Mucosa of stomach (tissue), 1 donor: ENCODE measurements around the gene SULT4A1.

Source experiments
- H3K27me3 ChIP-seq: one replicate; pipeline ENCODE4 v1.7.0; 2013; ENCODE audit warnings: mild to moderate bottlenecking, low read length; ENCODE audit not compliant: control insufficient read depth, insufficient read depth
- H3K36me3 ChIP-seq: one replicate; pipeline ENCODE4 v1.7.0; 2013; ENCODE audit warnings: low read length; ENCODE audit not compliant: control insufficient read depth, insufficient read depth
- H3K4me1 ChIP-seq: one replicate; pipeline ENCODE4 v1.7.0; 2013; ENCODE audit warnings: mild to moderate bottlenecking, low read length; ENCODE audit not compliant: control insufficient read depth, insufficient read depth
- H3K4me3 ChIP-seq: one replicate; pipeline ENCODE4 v1.7.0; 2013; ENCODE audit warnings: low read length
- H3K9ac ChIP-seq: one replicate; pipeline ENCODE4 v1.7.0; 2013; ENCODE audit warnings: mild to moderate bottlenecking, low read length, moderate library complexity
- H3K9me3 ChIP-seq: one replicate; pipeline ENCODE4 v1.7.0; 2013; ENCODE audit warnings: mild to moderate bottlenecking, low read length, moderate library complexity; ENCODE audit not compliant: control insufficient read depth
- donor health status: Pancreatic carcinoma.

SULT4A1 gene

GRCh38 chr22:43894122-43894521 is 31.8 kb upstream of the SULT4A1 start:
- Histone ChIP-seq H3K4me1 (no peaks in the 10 kb centered on the region), H3K36me3 (no peaks in the 10 kb centered on the region), H3K27me3 (peaks cover 29% of the 10 kb centered on the region), H3K9me3 (no peaks in the 10 kb centered on the region), H3K4me3 (no peak overlapping the region), H3K9ac (no peak overlapping the region)

GRCh38 chr22:43893266-43893665 is 31.0 kb upstream of the SULT4A1 start:
- H3K4me3 ChIP-seq: no peak overlapping the region
- H3K27me3 ChIP-seq: peaks cover 34% of the 10 kb centered on the region
- H3K9me3 ChIP-seq: no peaks in the 10 kb centered on the region
- H3K9ac ChIP-seq: no peak overlapping the region
- H3K4me1 ChIP-seq: no peaks in the 10 kb centered on the region
- H3K36me3 ChIP-seq: no peaks in the 10 kb centered on the region

GRCh38 chr22:43892183-43892894 is 30.0 kb upstream of the SULT4A1 start:
- H3K36me3 ChIP-seq: no peaks in the 10 kb centered on the region
- peaks cover 34% of the 10 kb centered on the region for H3K27me3 ChIP-seq
- H3K4me3 ChIP-seq: no peak overlapping the region
- H3K9me3 ChIP-seq: no peaks in the 10 kb centered on the region
- no peaks in the 10 kb centered on the region for H3K4me1 ChIP-seq
- no peak overlapping the region for H3K9ac ChIP-seq

GRCh38 chr22:43891360-43892182 is 29.3 kb upstream of the SULT4A1 start, which contains the start of gene PNPLA5:
PNPLA5 (minus strand) TSS chr22:43892013; CDS start chr22:43891880, 133 bp downstream.
- Histone ChIP-seq H3K4me3 (no peak within 1 kb of the TSS), H3K9ac (no peak within 1 kb of the TSS), H3K27me3 (peaks cover 34% of the 10 kb centered on the region), H3K4me1 (no peaks in the 10 kb centered on the region), H3K9me3 (no peaks in the 10 kb centered on the region), H3K36me3 (no peaks in the 10 kb centered on the region)

GRCh38 chr22:43890901-43891331 is 28.6 kb upstream of the SULT4A1 start:
- peaks cover 34% of the 10 kb centered on the region for H3K27me3 ChIP-seq
- H3K4me3 ChIP-seq: no peak overlapping the region
- H3K36me3 ChIP-seq: no peaks in the 10 kb centered on the region
- H3K4me1 ChIP-seq: no peaks in the 10 kb centered on the region
- H3K9me3 ChIP-seq: no peaks in the 10 kb centered on the region
- H3K9ac ChIP-seq: no peak overlapping the region

- Histone ChIP-seq H3K4me3 (no peak overlapping the region), H3K27me3 (peaks cover 35% of the 10 kb centered on the region), H3K4me1 (no peaks in the 10 kb centered on the region), H3K9me3 (no peaks in the 10 kb centered on the region), H3K36me3 (no peaks in the 10 kb centered on the region), H3K9ac (no peak overlapping the region)
Measured at GRCh38 chr22:43889860-43890253, 27.5 kb upstream of the SULT4A1 start.

- H3K9me3 ChIP-seq: no peaks in the 10 kb centered on the region
- no peaks in the 10 kb centered on the region for H3K36me3 ChIP-seq
- no peak overlapping the region for H3K9ac ChIP-seq
- no peak overlapping the region for H3K4me3 ChIP-seq
- no peaks in the 10 kb centered on the region for H3K4me1 ChIP-seq
- H3K27me3 ChIP-seq: peaks cover 36% of the 10 kb centered on the region
Measured at GRCh38 chr22:43889201-43889859, 27.0 kb upstream of the SULT4A1 start.

- no peaks in the 10 kb centered on the region for H3K36me3 ChIP-seq
- no peaks in the 10 kb centered on the region for H3K9me3 ChIP-seq
- no peak overlapping the region for H3K9ac ChIP-seq
- no peak overlapping the region for H3K4me3 ChIP-seq
- peaks cover 36% of the 10 kb centered on the region for H3K27me3 ChIP-seq
- no peaks in the 10 kb centered on the region for H3K4me1 ChIP-seq
Measured at GRCh38 chr22:43888740-43889139, 26.4 kb upstream of the SULT4A1 start.

GRCh38 chr22:43887391-43887790 is 25.1 kb upstream of the SULT4A1 start:
- no peak overlapping the region for H3K9ac ChIP-seq
- H3K27me3 ChIP-seq: peaks cover 35% of the 10 kb centered on the region
- H3K9me3 ChIP-seq: no peaks in the 10 kb centered on the region
- H3K4me1 ChIP-seq: no peaks in the 10 kb centered on the region
- no peaks in the 10 kb centered on the region for H3K36me3 ChIP-seq
- no peak overlapping the region for H3K4me3 ChIP-seq

- Histone ChIP-seq H3K4me1 (no peaks in the 10 kb centered on the region), H3K9me3 (no peaks in the 10 kb centered on the region), H3K4me3 (no peak overlapping the region), H3K36me3 (no peaks in the 10 kb centered on the region), H3K9ac (no peak overlapping the region), H3K27me3 (peaks cover 23% of the 10 kb centered on the region)
Measured at GRCh38 chr22:43886231-43886630, 23.9 kb upstream of the SULT4A1 start.

GRCh38 chr22:43885786-43886185 is 23.5 kb upstream of the SULT4A1 start:
- no peaks in the 10 kb centered on the region for H3K9me3 ChIP-seq
- no peaks in the 10 kb centered on the region for H3K36me3 ChIP-seq
- H3K9ac ChIP-seq: no peak overlapping the region
- H3K4me3 ChIP-seq: no peak overlapping the region
- H3K27me3 ChIP-seq: peaks cover 19% of the 10 kb centered on the region
- H3K4me1 ChIP-seq: no peaks in the 10 kb centered on the region

GRCh38 chr22:43885319-43885671 is 23.0 kb upstream of the SULT4A1 start:
- Histone ChIP-seq H3K9me3 (no peaks in the 10 kb centered on the region), H3K27me3 (peaks cover 14% of the 10 kb centered on the region), H3K36me3 (no peaks in the 10 kb centered on the region), H3K4me1 (no peaks in the 10 kb centered on the region), H3K4me3 (no peak overlapping the region), H3K9ac (no peak overlapping the region)
